Panc1 (cell line): Measurements from ENCODE around the gene CXCL1.

Source experiments
- POLR2AphosphoS5 ChIP-seq: IDR thresholded peaks from 2 replicates; pipeline ENCODE4 v1.6.1; 2012; ENCODE audit warnings: mild to moderate bottlenecking, low read depth, low read length, moderate library complexity
- SIN3A ChIP-seq: IDR thresholded peaks from 2 replicates; pipeline ENCODE4 v1.6.1; 2012; ENCODE audit warnings: low read depth, mild to moderate bottlenecking, low read length, moderate library complexity, borderline replicate concordance; ENCODE audit not compliant: insufficient read depth
- TCF7L2 ChIP-seq: IDR thresholded peaks from 2 replicates; pipeline ENCODE4 v1.6.1; 2011; ENCODE audit warnings: mild to moderate bottlenecking, low read depth, low read length, inconsistent platforms
- TF ChIP-seq, protein P1 (sequence below): fragments of 450-650 bp; IDR thresholded peaks from 2 replicates; pipeline ENCODE4 v1.5.1; 2017; ENCODE audit warnings: mild to moderate bottlenecking
- TF ChIP-seq, protein P2 (sequence below), 2 experiments: IDR thresholded peaks; 2 replicates each; pipeline ENCODE4 v1.6.1; 2011 to 2012; ENCODE audit warnings: low read depth in 2 of 2, control low read depth in 1 of 2, low read length in 1 of 2, mild to moderate bottlenecking in 1 of 2, moderate library complexity in 1 of 2; ENCODE audit not compliant: insufficient read depth in 1 of 2

DNA sequence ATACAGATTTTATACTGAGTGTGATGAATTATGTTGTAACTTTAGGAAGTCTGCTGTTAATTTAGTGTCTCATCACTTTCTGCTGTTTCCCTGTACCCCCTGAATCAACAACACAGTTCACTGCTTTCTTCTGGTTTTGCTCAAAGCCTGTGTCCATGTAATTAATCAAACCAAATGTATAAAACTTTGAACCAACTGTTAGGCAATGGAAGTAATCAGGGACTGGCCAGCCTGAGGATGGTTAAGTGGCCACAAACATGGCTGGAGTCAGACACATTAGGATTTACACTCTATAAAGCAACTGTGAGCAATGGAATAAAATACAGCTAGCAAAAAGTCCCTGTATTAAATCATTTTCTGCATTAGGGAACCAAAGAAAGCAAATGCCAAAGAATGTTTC is 42.6 kb downstream of the CXCL1 start:
- TF ChIP-seq, protein P1, sequence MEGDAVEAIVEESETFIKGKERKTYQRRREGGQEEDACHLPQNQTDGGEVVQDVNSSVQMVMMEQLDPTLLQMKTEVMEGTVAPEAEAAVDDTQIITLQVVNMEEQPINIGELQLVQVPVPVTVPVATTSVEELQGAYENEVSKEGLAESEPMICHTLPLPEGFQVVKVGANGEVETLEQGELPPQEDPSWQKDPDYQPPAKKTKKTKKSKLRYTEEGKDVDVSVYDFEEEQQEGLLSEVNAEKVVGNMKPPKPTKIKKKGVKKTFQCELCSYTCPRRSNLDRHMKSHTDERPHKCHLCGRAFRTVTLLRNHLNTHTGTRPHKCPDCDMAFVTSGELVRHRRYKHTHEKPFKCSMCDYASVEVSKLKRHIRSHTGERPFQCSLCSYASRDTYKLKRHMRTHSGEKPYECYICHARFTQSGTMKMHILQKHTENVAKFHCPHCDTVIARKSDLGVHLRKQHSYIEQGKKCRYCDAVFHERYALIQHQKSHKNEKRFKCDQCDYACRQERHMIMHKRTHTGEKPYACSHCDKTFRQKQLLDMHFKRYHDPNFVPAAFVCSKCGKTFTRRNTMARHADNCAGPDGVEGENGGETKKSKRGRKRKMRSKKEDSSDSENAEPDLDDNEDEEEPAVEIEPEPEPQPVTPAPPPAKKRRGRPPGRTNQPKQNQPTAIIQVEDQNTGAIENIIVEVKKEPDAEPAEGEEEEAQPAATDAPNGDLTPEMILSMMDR = no peak
- TF ChIP-seq POLR2AphosphoS5 (no peak), SIN3A (no peak), TCF7L2 (no peak)
- TF ChIP-seq, protein P2, sequence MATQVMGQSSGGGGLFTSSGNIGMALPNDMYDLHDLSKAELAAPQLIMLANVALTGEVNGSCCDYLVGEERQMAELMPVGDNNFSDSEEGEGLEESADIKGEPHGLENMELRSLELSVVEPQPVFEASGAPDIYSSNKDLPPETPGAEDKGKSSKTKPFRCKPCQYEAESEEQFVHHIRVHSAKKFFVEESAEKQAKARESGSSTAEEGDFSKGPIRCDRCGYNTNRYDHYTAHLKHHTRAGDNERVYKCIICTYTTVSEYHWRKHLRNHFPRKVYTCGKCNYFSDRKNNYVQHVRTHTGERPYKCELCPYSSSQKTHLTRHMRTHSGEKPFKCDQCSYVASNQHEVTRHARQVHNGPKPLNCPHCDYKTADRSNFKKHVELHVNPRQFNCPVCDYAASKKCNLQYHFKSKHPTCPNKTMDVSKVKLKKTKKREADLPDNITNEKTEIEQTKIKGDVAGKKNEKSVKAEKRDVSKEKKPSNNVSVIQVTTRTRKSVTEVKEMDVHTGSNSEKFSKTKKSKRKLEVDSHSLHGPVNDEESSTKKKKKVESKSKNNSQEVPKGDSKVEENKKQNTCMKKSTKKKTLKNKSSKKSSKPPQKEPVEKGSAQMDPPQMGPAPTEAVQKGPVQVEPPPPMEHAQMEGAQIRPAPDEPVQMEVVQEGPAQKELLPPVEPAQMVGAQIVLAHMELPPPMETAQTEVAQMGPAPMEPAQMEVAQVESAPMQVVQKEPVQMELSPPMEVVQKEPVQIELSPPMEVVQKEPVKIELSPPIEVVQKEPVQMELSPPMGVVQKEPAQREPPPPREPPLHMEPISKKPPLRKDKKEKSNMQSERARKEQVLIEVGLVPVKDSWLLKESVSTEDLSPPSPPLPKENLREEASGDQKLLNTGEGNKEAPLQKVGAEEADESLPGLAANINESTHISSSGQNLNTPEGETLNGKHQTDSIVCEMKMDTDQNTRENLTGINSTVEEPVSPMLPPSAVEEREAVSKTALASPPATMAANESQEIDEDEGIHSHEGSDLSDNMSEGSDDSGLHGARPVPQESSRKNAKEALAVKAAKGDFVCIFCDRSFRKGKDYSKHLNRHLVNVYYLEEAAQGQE (IDR thresholded peaks at IDR 0.05; ENCODE audit: insufficient read depth in 1 of 2, low read depth in 2 of 2, low read length in 1 of 2) = no peak
